Mucosa of rectum (tissue), 2 donors: ENCODE measurements around the gene CCPG1.

Experiments
- H3K27ac ChIP-seq, 2 donors: one replicate each; pipeline ENCODE4 v1.7.0; 2013; ENCODE audit warnings: inconsistent platforms in 2 of 2, low read depth in 2 of 2, low read length in 2 of 2
- H3K27me3 ChIP-seq, 2 donors: one replicate each; pipeline ENCODE4 v1.7.0; 2013; ENCODE audit warnings: low read length in 2 of 2; ENCODE audit not compliant: control insufficient read depth in 2 of 2, insufficient read depth in 2 of 2
- H3K36me3 ChIP-seq, 2 donors: one replicate each; pipeline ENCODE4 v1.7.0; 2013; ENCODE audit warnings: low read length in 2 of 2; ENCODE audit not compliant: control insufficient read depth in 2 of 2, insufficient read depth in 2 of 2
- H3K4me1 ChIP-seq, 2 donors: one replicate each; pipeline ENCODE4 v1.7.0; 2013; ENCODE audit warnings: low read length in 2 of 2, mild to moderate bottlenecking in 1 of 2; ENCODE audit not compliant: control insufficient read depth in 2 of 2, insufficient read depth in 2 of 2
- H3K4me3 ChIP-seq, 2 donors: one replicate each; pipeline ENCODE4 v1.7.0; 2013; ENCODE audit warnings: low read length in 2 of 2
- H3K9ac ChIP-seq, 2 donors: one replicate each; pipeline ENCODE4 v1.7.0; 2013; ENCODE audit warnings: low read length in 2 of 2, low read depth in 1 of 2, mild to moderate bottlenecking in 1 of 2
- H3K9me3 ChIP-seq, 2 donors: one replicate each; pipeline ENCODE4 v1.7.0; 2013; ENCODE audit warnings: low read length in 2 of 2; ENCODE audit not compliant: control insufficient read depth in 2 of 2
- donor health status: healthy.
- donor health status: Normal muscosa, but diverticular disease.

Gene CCPG1

DNA sequence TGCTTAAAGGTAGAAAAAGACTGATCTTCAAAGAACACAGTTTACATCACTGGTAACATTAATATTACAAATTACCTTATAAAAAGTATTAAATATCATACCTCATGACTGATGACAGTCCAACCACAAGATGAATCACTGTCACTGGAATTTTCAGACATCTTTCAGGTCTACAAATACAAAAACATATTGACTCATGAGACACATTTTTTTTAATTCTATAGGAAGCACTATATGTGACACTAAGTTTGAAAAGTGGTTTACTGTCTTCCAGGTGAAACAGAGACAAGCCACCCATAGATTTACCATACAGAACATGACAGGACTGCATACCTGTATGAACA lies 18.9 kb downstream of the CCPG1 start:
- Histone ChIP-seq H3K4me1 (no peaks in the 10 kb centered on the region), H3K27ac (no peak overlapping the region), H3K9me3 (no peaks in the 10 kb centered on the region), H3K9ac (no peak overlapping the region), H3K27me3 (no peaks in the 10 kb centered on the region), H3K4me3 (no peak overlapping the region), H3K36me3 (peaks cover 0 to 13% of the 10 kb centered on the region in 2 donors)

DNA sequence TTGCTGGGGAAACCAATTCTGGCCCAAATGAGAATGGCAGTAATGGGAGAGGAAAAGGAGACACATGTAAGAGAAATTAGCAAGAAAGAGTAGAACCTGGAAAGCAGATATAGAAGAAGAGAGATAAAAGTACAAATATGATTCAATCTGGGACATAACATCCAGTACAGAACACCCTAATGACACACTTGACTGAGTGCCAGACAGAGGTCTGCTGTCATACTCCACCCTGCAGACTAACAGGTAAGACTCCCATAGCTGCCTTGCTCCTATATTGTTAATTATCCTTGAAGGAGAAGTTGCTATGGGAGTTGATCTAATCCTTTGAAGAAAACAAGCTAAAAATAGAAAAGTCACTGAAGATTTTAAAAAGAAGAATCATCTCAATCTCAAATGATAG lies 21.1 kb downstream of the CCPG1 start:
- Histone ChIP-seq H3K4me3 (no peak overlapping the region), H3K27me3 (no peaks in the 10 kb centered on the region), H3K27ac (no peak overlapping the region), H3K9ac (no peak overlapping the region), H3K4me1 (no peaks in the 10 kb centered on the region), H3K9me3 (no peaks in the 10 kb centered on the region), H3K36me3 (peaks cover 9 to 26% of the 10 kb centered on the region in 2 donors)

DNA sequence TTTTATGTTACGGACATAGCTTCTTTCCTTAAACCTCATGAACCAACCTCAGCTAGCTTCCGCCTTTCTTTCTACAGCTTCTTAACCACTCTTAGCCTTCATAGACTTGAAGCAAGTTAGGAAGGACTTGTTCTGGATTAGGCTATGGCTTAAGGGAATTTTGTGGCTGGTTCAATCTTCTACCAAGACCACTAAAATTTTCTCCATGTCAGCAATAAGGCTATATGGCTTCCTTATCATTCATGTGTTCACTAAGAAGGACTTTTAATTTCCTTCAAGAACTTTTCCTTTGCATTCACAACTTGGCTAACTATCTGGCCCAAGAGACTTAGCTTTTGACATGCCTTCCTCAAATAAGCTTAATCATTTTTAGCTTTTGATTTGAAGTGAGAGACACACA lies 24.5 kb downstream of the CCPG1 start:
- Histone ChIP-seq H3K9me3 (no peaks in the 10 kb centered on the region), H3K27ac (no peak overlapping the region), H3K9ac (no peak overlapping the region), H3K27me3 (no peaks in the 10 kb centered on the region), H3K36me3 (peaks cover 9 to 31% of the 10 kb centered on the region in 2 donors), H3K4me3 (no peak overlapping the region), H3K4me1 (no peaks in the 10 kb centered on the region)

DNA sequence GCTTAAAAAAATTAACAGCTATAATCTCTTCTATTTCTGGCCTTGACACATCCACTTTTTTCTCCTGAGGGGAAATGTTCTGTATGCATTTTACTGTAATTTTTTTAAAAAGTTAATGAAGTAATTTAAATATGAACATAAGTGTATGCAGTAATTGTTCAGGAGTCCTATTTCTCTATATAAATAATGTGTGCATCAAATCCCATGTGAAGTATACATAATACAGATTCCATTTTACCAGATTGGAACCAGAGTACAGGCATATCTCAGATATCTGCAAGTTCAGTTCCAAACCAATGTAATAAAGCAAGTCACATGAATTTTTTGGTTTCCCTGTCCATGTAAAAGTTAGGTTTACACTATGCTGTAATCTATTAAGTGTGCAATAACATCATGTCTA lies 26.6 kb downstream of the CCPG1 start:
- Histone ChIP-seq H3K9me3 (no peaks in the 10 kb centered on the region), H3K27ac (no peak overlapping the region), H3K4me3 (no peak overlapping the region), H3K27me3 (no peaks in the 10 kb centered on the region), H3K4me1 (no peaks in the 10 kb centered on the region), H3K36me3 (peaks cover 9 to 33% of the 10 kb centered on the region in 2 donors), H3K9ac (no peak overlapping the region)

DNA sequence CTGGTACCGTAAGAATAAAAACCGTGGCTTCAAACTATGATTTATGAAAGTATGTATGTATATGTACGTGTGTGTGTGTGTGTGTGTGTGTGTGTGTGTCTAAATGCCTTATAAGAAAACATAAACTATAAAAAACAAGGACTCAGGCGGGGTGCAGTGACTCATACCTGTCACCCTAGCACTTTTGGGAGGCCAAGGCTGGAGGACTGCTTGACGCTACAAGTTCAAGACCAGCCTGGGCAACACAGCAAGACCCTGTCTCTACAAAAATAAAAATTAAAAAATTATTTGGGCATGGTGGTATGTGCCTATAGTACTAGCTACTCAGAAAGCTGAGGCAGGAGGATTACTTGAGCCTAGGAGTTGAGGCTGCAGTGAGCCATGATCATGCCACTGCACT lies 29.1 kb downstream of the CCPG1 start:
- no peaks in the 10 kb centered on the region for H3K9me3 ChIP-seq
- no peaks in the 10 kb centered on the region for H3K27me3 ChIP-seq
- H3K36me3 ChIP-seq = peaks cover 18 to 33% of the 10 kb centered on the region in 2 donors
- H3K4me3 ChIP-seq = no peak overlapping the region
- no peak overlapping the region for H3K9ac ChIP-seq
- no peaks in the 10 kb centered on the region for H3K4me1 ChIP-seq
- H3K27ac ChIP-seq = no peak overlapping the region

DNA sequence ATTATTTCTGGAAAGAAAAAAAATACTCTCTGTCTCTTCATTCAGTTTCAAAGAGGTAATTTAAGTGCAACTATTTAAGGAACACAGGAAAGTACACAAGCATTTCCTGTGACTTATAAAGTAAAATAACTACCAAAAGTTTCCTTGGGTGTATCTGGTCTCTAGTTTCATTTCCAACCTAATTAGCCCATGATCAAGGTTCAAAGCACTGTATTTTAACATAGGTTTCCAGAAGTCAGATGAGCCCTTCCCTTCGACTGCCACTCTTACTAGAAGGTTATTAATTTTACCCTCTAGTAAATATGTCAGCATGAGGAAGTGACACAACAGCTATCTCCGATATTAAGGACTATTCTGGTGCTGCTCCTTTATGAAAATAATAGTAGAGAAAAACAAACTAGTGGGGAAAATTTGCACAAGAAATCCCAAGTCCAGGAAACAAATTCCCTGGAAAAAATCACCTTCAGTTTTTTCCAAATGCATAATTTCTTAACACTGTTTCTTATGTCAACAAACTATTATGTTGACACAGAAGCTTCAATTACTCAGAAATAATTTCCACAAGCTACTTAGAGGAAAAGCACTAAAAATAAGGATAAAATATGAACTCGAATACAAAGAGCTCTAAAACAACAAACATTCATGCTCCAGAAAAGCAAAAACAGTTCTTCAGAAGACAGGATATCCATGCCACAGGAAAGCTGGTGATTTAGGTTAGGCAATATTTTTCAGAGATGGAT lies 35.3 kb downstream of the CCPG1 start:
- Histone ChIP-seq H3K4me3 (no peak overlapping the region), H3K27me3 (no peaks in the 10 kb centered on the region), H3K4me1 (no peaks in the 10 kb centered on the region), H3K9me3 (no peaks in the 10 kb centered on the region), H3K36me3 (peaks cover 17 to 25% of the 10 kb centered on the region in 2 donors), H3K27ac (peak overlapping the region in 1 of 2 donors; percentile 15), H3K9ac (no peak overlapping the region)

- peaks cover 4 to 7% of the 10 kb centered on the region in 2 donors for H3K36me3 ChIP-seq
- no peak overlapping the region for H3K27ac ChIP-seq
These were observed 41.2 kb downstream of the CCPG1 start for GRCh38 chr15:55366981-55367380.

DNA sequence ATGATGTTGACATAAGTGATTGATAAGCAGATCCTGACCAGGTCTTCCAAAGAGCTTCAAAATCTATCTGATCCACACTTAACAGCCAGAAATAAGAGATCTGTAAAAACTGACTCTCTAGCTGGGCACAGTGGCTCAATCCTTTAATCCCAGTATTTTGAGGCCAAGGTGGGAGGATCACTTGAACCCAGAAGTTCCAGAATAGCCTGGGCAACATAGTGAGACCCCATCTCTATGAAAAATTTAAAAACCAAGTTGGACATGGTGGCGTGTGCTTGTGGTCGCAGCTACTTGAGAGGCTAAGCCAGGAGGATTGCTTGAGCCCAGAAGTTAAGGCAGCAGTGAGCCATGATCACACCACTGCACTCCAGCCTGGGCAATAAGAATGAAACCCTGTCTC lies 45.5 kb downstream of the CCPG1 start:
- no peak overlapping the region for H3K27ac ChIP-seq

More at GRCh38 chr15:55366981-55367380, 41.2 kb downstream of the CCPG1 start:
- no peaks in the 10 kb centered on the region for H3K9me3 ChIP-seq
- H3K4me1 ChIP-seq = no peaks in the 10 kb centered on the region
- H3K4me3 ChIP-seq = no peak overlapping the region
- H3K9ac ChIP-seq = no peak overlapping the region
- no peaks in the 10 kb centered on the region for H3K27me3 ChIP-seq

GRCh38 chr15:55361048-55361447 lies 47.1 kb downstream of the CCPG1 start:
- Histone ChIP-seq H3K27ac (no peak overlapping the region), H3K4me1 (no peaks in the 10 kb centered on the region), H3K9me3 (no peaks in the 10 kb centered on the region), H3K36me3 (peaks cover 7 to 16% of the 10 kb centered on the region in 2 donors), H3K9ac (no peak overlapping the region), H3K27me3 (no peaks in the 10 kb centered on the region), H3K4me3 (no peak overlapping the region)

More for the DNA sequence above, 45.5 kb downstream of the CCPG1 start:
- H3K9ac ChIP-seq = no peak overlapping the region
- no peaks in the 10 kb centered on the region for H3K9me3 ChIP-seq
- no peak overlapping the region for H3K4me3 ChIP-seq
- H3K36me3 ChIP-seq = peaks cover 7% of the 10 kb centered on the region in 2 donors
- no peaks in the 10 kb centered on the region for H3K27me3 ChIP-seq
- H3K4me1 ChIP-seq = no peaks in the 10 kb centered on the region

GRCh38 chr15:55360256-55360655 lies 47.9 kb downstream of the CCPG1 start:
- Histone ChIP-seq H3K4me3 (no peak overlapping the region), H3K9me3 (no peaks in the 10 kb centered on the region), H3K36me3 (peaks cover 12 to 16% of the 10 kb centered on the region in 2 donors), H3K4me1 (no peaks in the 10 kb centered on the region), H3K9ac (no peak overlapping the region), H3K27me3 (no peaks in the 10 kb centered on the region), H3K27ac (no peak overlapping the region)
